Sigmoid colon (tissue), 7 donors: ENCODE data around the gene CDC73. TPM values are rescaled to one million over a fixed set of nuclear protein-coding genes. Genes with fewer than 3 reads are reported as not detected.

Source experiments
- DNase-seq: peaks from one replicate; pipeline ENCODE4 v3.0.0-alpha.2; 2019
- H3K27ac ChIP-seq, 4 donors: fragments of 200-600 bp; sonication (generic); one replicate each; pipeline ENCODE4 v1.5.1; 2016 to 2019; ENCODE audit warnings: mild to moderate bottlenecking in 1 of 4
- H3K27me3 ChIP-seq, 3 donors: fragments of 200-600 bp; sonication (generic); one replicate each; pipeline ENCODE4 v1.5.1; 2019; ENCODE audit warnings: mild to moderate bottlenecking in 1 of 3
- H3K36me3 ChIP-seq, 4 donors: fragments of 200-600 bp; sonication (generic); one replicate each; pipeline ENCODE4 v1.5.1; 2016 to 2019
- H3K4me1 ChIP-seq, 4 donors: fragments of 200-600 bp; sonication (generic); one replicate each; pipeline ENCODE4 v1.5.1; 2017 to 2019
- H3K4me3 ChIP-seq, 4 donors: fragments of 200-600 bp; sonication (generic); one replicate each; pipeline ENCODE4 v1.5.1; 2017 to 2019; ENCODE audit warnings: mild to moderate bottlenecking in 2 of 4, moderate library complexity in 1 of 4
- H3K9me3 ChIP-seq, 4 donors: fragments of 200-600 bp in 3 of 4; sonication (generic) in 3 of 4; one replicate each; pipeline versions ENCODE4 v1.5.1 to v1.6.1; 2013 to 2019
- EP300 ChIP-seq, 4 donors: sonication (generic); formaldehyde crosslinking; IDR thresholded peaks; one replicate each; pipeline ENCODE4 v1.6.1; 2017; ENCODE audit warnings: antibody characterized with exemption in 4 of 4
- POLR2A ChIP-seq, 2 donors: fragments of 450-650 bp; IDR thresholded peaks; one replicate each; pipeline ENCODE4 v1.6.1; 2016; ENCODE audit warnings: antibody characterized with exemption in 2 of 2, mild to moderate bottlenecking in 2 of 2, moderate library complexity in 2 of 2
- POLR2AphosphoS5 ChIP-seq, 4 donors: sonication (generic); formaldehyde crosslinking; IDR thresholded peaks; one replicate each; pipeline ENCODE4 v1.6.1; 2017; ENCODE audit warnings: antibody characterized with exemption in 4 of 4
- WGBS, 2 donors: extraction: QIAGEN DNeasy Blood & Tissue Kit; methylation state at CpG; one replicate each; pipeline ENCODE4 v1.1.7; 2013; 5-methylcytosine and 5-hydroxymethylcytosine counted together
- intact Hi-C: fragments of 100-400 bp; cut with DNase I; formaldehyde crosslinking; loops from one replicate; pipeline ENCODE4 v1.15.1; 2023
- polyA plus RNA-seq, 3 donors: library from polyadenylated mRNA; stranded (reverse); fragments of 200-250 nt; gene quantifications; one replicate each; pipeline ENCODE4 v1.2.3, GENCODE V29; 2013
- total RNA-seq, 4 donors: library from RNA; depleted of rRNA; stranded (reverse); fragments of >200 nt; gene quantifications; one replicate each; pipeline ENCODE4 v1.1.0, GENCODE V29; 2016
- TF ChIP-seq, protein P1 (sequence below), 4 experiments: fragments of 450-650 bp in 3 of 4; fragments of 200-600 bp in 1 of 4; IDR thresholded peaks; one replicate each; pipeline ENCODE4 v1.5.1; 2016 to 2019; ENCODE audit warnings: antibody characterized with exemption in 4 of 4, mild to moderate bottlenecking in 3 of 4, moderate library complexity in 2 of 4
- donor health status: healthy with polysubstance abuse.
- donor health status: Bipolar disorder and iron deficiency.
- donor health status: healthy.

The CDC73 gene
- total and polyA plus RNA-seq, 7 donors, result 13.2 to 72.4 (median 45.7) TPM

- Histone ChIP-seq H3K4me3 (no peak overlapping the region), H3K9me3 (no peaks in the 10 kb centered on the region), H3K27me3 (no peaks in the 10 kb centered on the region), H3K27ac (no peak overlapping the region), H3K36me3 (no peaks in the 10 kb centered on the region), H3K4me1 (peaks cover 0 to 16% (median 6%) of the 10 kb centered on the region in 4 donors)
- no peak for DNase-seq
- intact Hi-C loops, result no loop called here
- no peak for TF ChIP-seq POLR2A (IDR thresholded peaks at IDR 0.05)
- TF ChIP-seq EP300 (IDR thresholded peaks at IDR 0.05), result no peak
- no peak for TF ChIP-seq POLR2AphosphoS5 (IDR thresholded peaks at IDR 0.05)
- TF ChIP-seq, protein P1, sequence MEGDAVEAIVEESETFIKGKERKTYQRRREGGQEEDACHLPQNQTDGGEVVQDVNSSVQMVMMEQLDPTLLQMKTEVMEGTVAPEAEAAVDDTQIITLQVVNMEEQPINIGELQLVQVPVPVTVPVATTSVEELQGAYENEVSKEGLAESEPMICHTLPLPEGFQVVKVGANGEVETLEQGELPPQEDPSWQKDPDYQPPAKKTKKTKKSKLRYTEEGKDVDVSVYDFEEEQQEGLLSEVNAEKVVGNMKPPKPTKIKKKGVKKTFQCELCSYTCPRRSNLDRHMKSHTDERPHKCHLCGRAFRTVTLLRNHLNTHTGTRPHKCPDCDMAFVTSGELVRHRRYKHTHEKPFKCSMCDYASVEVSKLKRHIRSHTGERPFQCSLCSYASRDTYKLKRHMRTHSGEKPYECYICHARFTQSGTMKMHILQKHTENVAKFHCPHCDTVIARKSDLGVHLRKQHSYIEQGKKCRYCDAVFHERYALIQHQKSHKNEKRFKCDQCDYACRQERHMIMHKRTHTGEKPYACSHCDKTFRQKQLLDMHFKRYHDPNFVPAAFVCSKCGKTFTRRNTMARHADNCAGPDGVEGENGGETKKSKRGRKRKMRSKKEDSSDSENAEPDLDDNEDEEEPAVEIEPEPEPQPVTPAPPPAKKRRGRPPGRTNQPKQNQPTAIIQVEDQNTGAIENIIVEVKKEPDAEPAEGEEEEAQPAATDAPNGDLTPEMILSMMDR (IDR thresholded peaks at IDR 0.05), result no peak
- WGBS, 2 donors, result 93 to 97% methylated on average over 1 of the region's 1 CpG
Observed at GRCh38 chr1:193110246-193110645, 11.6 kb upstream of the CDC73 start.

DNA sequence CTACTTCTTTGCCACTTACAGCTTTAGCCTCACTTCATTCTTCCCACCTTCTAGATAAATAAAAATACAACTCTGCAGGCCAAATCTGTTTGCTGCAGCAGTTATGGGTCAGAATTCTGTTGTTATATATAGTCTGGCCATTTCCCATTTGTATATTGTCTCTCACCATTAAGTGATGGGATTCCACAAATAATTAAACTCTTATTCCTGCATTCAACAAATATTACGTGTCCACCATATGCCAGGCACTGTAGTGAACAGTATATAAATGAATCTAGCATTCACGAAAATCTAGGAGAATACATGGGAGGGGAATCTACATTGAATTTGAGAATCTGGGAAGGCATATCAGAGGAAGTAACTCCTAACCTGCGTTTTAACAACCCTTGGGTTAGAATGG, 11.0 kb upstream of the CDC73 start:
- Histone ChIP-seq H3K27me3 (no peaks in the 10 kb centered on the region), H3K27ac (peak overlapping the region in 3 of 4 donors; percentile 54 to 64 (median 63)), H3K9me3 (no peaks in the 10 kb centered on the region), H3K4me1 (peaks cover 0 to 16% (median 12%) of the 10 kb centered on the region in 4 donors), H3K4me3 (no peak overlapping the region), H3K36me3 (no peaks in the 10 kb centered on the region)
- WGBS, 2 donors, result 90% methylated on average over 3 of the region's 3 CpGs
- intact Hi-C loops, result no loop called here
- no peak for DNase-seq
- no peak for TF ChIP-seq POLR2A (IDR thresholded peaks at IDR 0.05)
- TF ChIP-seq EP300 (IDR thresholded peaks at IDR 0.05), result no peak
- TF ChIP-seq, protein P1 (IDR thresholded peaks at IDR 0.05), result no peak
- no peak for TF ChIP-seq POLR2AphosphoS5 (IDR thresholded peaks at IDR 0.05)

DNA sequence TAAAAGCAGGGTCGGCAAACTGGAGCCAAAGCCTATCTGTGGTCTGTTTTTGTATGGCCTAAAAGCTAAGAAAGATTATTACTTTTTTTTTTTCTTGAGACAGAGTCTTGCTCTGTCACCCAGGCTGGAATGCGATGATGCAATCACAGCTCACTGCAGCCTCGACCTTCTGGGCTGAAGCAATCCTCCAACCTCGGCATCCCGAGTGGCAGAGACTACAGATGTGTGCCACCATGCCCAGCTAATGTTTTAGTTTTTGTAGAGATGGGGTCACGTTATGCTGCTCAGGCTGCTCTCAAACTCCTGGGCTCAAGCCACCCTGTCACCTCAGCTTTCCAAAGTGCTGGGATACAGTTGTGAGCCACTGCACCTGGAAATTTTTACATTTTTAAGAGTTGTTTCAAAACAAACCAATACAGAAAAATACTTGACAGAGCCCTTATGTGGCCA, 10.2 kb upstream of the CDC73 start:
- Histone ChIP-seq H3K27me3 (no peaks in the 10 kb centered on the region), H3K9me3 (no peaks in the 10 kb centered on the region), H3K4me1 (peaks cover 0 to 19% (median 16%) of the 10 kb centered on the region in 4 donors), H3K27ac (peak overlapping the region; percentile 54 to 64 (median 60)), H3K4me3 (no peak overlapping the region), H3K36me3 (no peaks in the 10 kb centered on the region)
- TF ChIP-seq EP300 (IDR thresholded peaks at IDR 0.05), result no peak
- TF ChIP-seq POLR2AphosphoS5 (IDR thresholded peaks at IDR 0.05), result peak in 2 of 4 donors; percentile 27 to 39
- intact Hi-C loops, result no loop called here
- 52 to 60% methylated on average over 6 of the region's 6 CpGs for WGBS, 2 donors
- peak; percentile 89 for DNase-seq

- TF ChIP-seq, protein P1 (IDR thresholded peaks at IDR 0.05), result no peak
- no peak for TF ChIP-seq POLR2AphosphoS5 (IDR thresholded peaks at IDR 0.05)
- no peak for TF ChIP-seq EP300 (IDR thresholded peaks at IDR 0.05)
- no peak for TF ChIP-seq POLR2A (IDR thresholded peaks at IDR 0.05)
- Histone ChIP-seq H3K9me3 (no peaks in the 10 kb centered on the region), H3K4me1 (peaks cover 0 to 19% (median 16%) of the 10 kb centered on the region in 4 donors), H3K4me3 (no peak overlapping the region), H3K27me3 (no peaks in the 10 kb centered on the region), H3K36me3 (no peaks in the 10 kb centered on the region), H3K27ac (no peak overlapping the region)
- intact Hi-C loops, result no loop called here
- WGBS, 2 donors, result 81 to 82% methylated on average over 9 of the region's 9 CpGs
- DNase-seq, result no peak
Observed at GRCh38 chr1:193113258-193113991, 8.4 kb upstream of the CDC73 start.

DNA sequence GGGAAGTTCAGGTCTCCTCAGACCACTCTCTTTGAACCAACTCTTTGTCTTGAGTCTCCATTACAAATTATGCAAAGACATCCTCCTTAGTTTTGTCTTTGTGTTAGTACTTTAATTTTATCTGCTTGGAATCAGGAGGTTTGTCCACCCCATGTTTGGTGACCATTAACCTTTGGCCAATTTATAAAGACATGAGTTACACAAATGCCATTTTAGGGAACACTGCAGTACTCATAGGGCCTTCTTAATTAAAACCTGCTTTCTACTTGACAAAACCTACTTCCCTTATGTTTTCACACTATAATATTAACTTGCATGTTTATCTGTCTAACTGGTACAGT, 7.9 kb upstream of the CDC73 start:
- Histone ChIP-seq H3K27ac (no peak overlapping the region), H3K9me3 (no peaks in the 10 kb centered on the region), H3K27me3 (no peaks in the 10 kb centered on the region), H3K4me1 (peaks cover 0 to 19% (median 16%) of the 10 kb centered on the region in 4 donors), H3K36me3 (no peaks in the 10 kb centered on the region), H3K4me3 (no peak overlapping the region)
- no peak for DNase-seq
- TF ChIP-seq POLR2AphosphoS5 (IDR thresholded peaks at IDR 0.05), result no peak
- TF ChIP-seq EP300 (IDR thresholded peaks at IDR 0.05), result no peak
- TF ChIP-seq, protein P1 (IDR thresholded peaks at IDR 0.05), result no peak
- no peak for TF ChIP-seq POLR2A (IDR thresholded peaks at IDR 0.05)
- intact Hi-C loops, result no loop called here
